DMS79 (cell line): ENCODE measurements around the gene CFAP299.
"Not testable (repeated sequence)": the region's sequence is repeated elsewhere in the genome, so short reads cannot be mapped to it uniquely, and the experiment has no call there.

ENCODE experiments used
- DNase-seq: peaks from one replicate; lab custom pipeline; 2025; lab: John Stamatoyannopoulos, UW

Gene CFAP299

DNA sequence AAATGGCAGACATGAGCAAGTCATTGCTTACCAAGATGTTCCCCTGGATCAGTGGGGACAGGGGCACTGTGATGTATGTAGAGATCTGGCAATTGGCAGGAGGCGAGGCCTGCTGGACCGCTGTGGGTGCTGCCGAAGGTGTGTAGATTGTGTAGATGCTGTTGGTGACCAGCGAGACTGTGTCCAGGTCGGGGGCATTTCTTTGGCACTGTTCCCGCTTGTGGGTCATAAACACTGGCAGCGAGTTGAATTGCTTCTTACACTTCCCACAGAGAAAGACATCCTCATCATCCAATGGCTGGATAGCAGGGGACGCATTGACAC is 52.7 kb downstream of the CFAP299 start:
- DNase-seq: no peak

DNA sequence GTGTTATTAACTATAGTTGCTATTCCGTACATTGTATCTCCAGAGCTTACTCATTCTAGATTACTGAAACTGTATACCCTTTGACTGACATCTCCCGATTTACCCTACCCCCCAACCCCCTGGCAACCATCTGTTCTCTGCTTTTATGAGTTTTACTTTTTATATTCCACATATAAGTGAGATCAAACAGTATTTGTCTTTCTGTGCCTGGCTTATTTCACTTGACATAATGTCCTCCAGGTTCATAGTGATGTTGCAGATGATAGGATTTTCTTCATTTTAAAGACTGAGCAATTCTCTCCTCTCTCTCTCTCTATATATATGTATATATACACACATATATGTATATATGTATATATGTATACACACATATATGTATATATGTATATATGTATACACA is 54.6 kb downstream of the CFAP299 start:
- DNase-seq: no peak

DNA sequence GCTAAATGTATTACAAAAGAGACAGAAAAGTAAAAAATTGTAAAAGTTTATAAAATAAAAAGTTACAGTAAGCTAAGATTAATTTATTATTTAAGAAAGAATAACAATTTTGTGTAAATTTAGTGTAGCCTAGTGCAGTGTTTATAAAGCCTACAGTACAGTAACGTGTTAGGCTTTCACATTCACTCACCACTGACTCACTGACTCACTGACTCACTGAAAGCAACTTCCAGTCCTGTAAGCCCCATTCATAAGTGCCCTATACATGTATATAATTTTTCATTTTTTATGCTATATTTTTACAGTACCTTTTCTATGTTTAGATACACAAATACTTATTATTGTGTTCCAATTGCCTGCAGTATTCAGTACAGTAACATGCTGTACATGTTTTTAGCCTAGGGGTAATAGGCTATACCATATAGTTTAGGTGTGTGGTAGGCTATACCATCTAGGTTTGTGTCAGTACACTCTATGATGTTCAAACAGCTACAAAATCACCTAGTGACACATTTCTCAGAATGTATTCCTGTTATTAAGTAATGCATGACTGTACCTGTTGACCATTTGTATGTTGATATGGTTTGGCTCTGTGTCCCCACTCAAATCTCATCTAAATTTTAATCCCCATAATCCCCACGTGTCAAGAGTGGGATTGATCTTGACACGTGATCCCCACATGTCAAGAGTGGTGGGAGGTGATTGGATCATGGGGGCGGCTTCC is 57.9 kb downstream of the CFAP299 start:
- DNase-seq: no peak

DNA sequence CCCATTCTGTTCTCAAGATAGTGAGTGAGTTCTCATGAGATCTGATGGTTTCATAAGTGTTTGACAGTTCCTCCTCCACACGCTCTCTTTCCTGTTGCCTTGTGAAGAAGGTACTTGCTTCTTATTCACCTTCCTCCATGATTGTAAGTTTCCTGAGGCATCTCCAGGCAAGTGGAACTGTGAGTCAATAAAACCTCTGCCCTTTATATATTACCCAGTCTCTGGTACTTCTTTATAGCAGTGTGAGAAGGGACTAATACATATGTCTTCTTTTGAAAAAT is 58.4 kb downstream of the CFAP299 start:
- DNase-seq: no peak

DNA sequence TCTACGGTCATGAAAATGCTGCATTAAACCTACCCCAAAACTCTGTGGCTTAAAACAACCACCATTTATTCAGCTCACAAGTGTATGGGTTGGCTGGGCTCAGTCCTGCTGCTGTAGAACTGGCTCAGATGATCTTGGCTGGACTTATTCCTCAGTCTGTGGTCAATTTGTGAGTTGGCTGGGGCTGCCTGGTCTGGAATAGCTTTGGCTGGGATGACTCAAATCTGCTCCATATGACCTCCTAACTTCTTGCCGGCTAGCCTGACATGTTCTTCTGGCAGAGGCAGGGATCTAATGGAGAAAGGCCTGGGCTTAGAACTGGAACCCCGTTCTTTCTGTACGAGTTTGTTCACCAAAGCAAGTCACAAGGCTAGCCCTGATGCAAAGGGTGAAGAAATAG is 71.7 kb downstream of the CFAP299 start:
- no peak for DNase-seq

DNA sequence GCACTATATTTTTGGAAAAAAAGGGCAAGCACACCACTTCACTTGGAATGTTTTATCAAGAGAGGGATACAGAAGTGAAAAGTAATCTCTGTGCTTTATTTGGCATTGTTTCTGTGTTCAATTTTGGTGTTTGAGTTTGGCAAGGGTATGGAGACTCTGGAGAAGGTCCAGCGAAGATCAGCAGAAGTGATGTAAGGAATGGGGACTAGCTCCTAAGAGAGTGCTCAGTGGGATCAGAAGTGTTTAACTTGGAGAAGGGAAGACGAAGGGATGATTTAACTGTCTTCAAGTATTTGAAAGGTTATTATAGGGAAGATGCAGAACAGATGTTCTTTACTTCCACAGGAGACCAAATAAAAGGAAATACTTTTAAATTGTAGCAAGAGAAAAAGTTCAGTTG is 74.3 kb downstream of the CFAP299 start:
- no peak for DNase-seq

DNA sequence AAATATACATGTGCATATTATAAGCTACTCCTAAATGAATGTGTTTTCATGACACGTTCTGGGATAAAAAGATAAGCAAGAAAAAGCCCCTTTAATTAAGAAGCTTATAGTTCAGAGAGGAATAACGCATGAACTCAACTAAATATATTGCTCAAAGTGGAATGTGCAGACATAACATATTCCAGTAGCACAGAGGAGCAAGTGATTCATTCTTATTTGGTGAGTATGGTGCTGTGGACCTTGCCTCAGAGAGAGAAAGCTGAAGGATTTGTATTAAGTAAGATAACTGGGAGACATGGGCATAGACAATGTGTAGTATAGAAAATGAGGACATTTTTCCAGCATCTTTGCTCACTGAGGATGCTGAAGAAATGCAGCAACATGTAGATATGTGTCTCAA is 76.8 kb downstream of the CFAP299 start:
- DNase-seq: no peak

DNA sequence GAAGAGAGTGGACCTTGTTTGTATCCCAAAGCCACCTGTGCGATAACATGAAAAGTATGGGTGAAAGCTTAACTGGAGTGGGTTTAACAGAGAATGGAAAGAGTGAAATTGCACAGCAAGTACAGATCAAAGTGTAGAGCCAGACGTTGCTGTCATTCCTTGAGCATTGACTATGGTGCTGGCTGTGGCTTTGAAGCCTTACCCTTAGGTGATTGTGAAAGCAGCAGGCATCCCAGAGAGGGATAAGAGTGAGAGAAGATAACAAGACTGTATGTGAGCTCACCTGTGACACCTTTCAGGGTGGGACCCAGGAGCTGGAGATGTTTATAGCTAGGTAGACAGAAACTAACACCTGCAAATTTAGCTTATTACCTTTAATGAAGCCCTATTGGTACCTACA is 77.6 kb downstream of the CFAP299 start:
- no peak for DNase-seq

DNA sequence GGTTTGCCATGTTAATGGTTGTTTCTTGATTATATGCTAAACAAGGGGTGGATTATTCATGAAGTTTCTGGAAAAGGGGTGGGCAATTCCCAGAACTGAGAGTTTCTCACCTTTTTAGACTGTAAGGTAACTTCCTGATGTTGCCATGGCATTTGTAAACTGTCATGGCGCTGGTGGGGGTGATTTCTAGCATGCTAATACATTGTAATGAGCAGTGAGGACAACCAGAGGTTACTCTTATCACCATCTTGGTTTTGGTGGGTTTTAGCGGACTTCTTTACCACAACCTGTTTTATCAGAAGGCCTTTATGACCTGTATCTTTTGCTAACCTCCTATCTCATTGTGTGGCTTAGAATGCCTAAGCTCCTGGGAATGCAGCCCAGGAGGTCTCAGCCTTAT is 81.5 kb downstream of the CFAP299 start:
- DNase-seq: no peak

DNA sequence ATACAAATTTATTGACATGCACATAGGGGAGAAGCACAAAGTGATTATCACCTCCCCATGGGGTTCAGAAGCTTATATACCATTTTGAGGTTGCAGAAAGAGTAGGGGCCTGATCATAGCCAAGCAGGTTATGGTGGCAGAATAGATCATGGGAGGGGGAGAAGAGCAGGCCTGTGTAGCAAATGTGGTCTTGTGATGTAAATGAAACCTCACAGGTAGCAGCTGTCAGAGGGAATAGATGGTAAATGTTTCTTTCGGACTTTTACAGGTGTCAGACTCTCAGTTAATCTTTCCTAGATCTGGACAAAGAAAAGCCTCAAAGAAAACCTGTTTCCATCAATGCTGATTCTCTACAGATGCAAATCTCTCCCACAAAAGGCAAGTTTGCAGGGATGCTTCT is 84.4 kb downstream of the CFAP299 start:
- DNase-seq: no peak

DNA sequence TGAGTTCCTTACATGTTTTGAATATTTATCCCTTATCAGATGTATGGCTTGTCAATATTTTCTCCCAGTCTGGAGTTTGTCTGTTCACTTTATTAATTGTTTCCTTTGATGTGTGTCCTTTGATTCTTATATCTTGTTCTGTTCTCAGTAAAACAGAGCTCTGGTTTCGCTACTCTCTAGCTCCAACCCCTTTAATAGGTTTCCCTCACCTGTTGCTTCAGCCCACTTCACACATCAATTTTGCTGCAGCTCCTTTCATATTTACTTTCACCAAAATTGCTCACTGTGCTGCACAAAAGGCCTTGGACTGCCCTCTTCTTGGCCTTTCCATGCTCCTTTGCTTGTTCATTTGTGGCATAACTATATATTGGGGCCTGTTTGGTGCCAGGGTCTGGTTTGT is 85.1 kb downstream of the CFAP299 start:
- no peak for DNase-seq

DNA sequence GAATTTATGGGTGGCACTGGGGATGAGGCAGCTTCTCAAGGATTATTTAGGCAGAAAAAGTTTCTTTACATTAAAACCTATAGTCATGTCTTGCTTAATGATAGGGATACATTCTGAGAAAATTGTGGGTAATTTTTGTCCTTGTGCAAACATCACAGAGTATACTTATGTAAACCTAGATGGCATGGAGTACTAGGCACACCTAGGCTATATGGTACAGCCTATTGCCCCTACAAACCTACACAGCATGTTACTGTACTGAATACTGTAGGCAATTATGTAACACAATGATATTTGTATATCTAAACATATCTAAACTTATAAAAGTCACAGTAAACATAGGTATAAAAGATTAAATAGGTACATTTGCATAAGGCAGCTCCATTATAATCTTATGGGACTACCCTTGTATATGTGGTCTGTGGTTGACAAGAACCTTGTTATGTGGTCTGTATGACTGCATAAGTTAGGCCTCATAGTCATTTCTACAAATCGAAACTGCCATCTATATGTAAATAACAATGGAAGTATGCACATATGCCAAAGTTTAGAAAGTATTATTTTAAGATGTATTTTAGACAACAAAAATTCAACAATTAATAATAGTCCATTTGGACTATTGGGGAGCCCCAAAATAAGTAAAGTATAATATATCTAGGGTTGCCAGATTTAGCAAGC is 87.3 kb downstream of the CFAP299 start:
- no peak for DNase-seq

DNA sequence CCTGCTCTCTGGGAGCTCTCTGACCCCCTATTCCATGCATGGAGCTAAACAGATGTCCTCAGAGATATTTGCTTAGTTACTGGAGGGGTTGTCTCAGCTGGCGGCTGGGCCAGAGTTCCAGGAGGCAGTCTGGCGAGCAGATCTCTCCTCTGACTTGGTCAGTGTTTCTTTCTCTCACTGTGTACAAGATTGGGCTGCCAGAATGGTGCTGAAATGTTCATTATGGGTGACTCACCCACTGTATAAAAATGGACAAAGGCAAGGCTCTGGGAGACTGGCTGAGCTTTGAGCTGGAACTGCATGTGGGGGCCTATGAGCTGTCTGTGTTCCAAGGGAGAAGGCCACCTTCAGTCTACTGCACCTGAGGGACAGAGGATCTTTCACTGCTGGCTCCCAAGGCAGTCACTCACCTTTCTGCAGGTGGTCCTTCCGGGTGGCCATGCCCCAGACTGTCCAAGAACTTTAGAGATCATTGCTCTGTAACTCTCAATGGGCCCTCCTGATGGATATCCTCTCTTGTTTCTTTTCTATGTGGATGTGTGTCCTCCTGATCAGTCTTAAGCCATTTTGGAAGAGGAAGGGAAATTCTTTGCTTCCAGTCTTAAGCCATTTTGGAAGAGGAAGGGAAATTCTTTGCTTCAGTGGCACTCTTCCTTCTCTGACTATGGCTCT is 88.2 kb downstream of the CFAP299 start:
- no peak for DNase-seq

DNA sequence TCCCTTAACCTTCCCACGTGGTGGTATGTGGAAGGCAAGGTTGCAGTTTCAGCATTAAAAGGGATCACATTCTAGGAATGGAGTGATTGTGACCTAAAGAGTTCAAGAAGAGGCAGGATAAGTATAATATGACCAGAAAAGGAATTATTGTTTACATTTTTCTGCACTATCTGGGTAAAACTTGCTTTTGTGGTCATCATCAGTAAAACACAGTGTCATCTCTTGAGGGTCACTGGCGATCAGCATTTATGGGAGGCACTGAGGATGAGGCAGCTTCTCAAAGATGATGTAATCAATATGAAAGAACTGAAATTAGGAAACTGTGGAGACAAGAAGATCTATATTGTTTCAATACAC is 88.7 kb downstream of the CFAP299 start:
- no peak for DNase-seq

DNA sequence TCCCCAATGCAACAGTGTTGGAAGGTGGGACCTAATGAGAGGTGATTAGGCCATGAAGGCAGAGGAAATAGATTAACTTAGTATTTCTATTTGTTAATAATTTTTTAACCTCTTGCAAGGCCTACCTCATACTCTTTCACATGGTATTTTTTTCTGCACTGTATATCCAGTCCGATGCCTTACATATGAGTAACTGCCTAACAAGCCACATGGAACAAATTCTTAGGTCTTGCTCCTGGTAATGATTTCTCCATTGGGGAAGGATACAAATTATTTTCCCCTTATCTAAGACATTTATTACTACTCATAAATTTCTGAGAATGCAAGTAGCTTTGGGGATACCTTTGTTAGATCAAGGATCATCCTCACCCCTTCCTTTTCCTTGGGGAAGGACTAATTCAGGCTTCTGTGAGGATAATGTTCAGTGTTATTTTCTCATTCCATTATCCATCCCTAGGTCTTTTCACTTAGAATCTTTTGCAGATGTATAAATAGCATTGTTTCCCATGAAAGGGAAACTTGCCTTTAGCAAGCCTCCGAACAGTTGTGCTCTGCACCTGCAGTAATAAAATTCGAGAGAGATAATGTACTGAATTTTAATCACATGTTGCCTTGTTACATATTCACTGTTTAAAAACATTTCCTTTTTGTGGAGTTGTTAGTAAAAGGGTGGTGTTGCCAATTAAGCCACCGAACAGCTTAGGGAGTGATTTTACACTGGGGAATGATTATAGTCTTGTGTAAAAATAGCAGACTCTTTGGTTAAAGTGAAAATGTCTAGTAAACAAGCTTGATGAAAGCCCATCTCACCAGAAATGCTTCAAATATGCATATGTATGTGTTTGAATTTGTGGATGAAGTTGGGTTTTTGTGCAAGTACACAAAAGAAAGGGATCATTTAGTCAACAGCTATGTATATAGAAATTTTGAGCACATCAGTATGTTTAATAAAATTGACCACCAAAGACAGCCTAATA is 89.9 kb downstream of the CFAP299 start:
- DNase-seq: no peak

DNA sequence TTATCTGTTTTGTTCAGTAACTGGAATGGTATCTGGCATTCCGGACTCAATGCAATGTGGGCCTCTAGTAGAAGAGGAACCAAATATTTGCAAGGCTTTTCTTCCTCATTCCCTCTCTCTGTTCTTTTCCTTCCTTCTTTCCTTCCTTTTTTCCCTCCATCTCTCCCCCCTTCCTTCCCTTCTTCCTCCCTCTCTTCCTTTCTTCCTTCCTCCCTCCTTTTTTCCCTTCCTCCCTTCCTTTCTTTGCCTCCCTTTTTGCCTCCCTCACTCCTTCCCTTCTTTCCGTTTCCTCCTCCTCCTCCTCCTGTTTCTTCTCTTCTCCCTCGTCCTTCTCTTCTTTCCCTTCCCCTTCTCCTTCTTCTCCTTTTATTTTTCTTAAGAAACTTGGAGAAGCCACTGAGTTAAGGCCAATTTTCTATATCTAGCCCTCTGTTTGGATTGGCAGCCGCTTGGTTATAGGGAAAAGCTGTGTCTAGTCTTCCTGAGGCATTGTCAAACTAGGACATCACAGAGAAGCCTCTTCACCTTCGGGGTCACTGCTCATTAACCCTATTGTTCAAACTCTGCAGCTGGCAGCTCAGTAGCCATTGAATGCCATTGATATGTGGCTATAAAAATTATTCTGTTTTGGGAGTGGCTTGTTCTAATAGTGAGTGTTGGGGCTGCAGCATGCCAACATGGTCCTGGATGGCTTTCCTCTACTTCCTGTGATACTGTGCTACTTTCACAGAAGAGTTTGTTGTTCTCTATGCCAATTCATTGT is 95.9 kb downstream of the CFAP299 start:
- no peak for DNase-seq

DNA sequence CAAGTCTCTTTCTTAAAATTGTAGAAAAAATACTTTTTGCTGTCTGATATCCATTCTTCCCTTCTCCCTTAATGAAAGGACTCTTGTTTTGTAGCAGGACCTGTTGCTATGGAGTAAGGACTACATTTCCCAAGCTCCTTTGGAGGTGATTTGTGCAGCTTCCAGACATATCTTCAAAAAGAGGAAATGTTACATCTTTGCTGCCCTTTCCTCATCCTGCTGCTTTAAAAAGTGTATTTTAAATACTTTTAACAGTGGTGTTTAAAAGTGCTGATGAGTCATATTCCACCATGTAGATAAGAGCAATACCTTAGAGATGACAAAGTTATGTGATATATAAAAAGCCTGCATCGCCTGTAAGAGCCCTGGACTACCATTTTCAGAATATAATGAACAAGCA is 98.7 kb downstream of the CFAP299 start:
- DNase-seq: no peak

DNA sequence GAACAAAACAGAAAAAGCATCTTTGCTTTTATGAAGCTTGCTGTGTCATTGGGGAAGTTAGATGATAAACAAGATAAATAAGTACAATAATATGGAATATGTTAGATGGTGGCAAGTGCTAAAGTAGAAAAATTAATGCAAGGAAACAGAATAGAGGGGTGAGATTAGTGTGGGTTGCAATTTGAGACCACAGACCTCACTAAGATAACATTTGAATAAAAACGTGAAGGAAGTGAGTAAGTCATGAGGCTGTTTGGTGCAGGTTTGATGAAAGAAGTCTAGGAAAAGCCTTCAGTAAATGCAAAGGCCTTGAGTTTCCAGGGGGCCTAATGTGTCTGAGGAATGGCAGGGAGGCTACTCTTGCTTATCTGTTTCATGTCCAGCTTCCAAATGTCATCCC is 102.5 kb downstream of the CFAP299 start:
- DNase-seq: no peak

DNA sequence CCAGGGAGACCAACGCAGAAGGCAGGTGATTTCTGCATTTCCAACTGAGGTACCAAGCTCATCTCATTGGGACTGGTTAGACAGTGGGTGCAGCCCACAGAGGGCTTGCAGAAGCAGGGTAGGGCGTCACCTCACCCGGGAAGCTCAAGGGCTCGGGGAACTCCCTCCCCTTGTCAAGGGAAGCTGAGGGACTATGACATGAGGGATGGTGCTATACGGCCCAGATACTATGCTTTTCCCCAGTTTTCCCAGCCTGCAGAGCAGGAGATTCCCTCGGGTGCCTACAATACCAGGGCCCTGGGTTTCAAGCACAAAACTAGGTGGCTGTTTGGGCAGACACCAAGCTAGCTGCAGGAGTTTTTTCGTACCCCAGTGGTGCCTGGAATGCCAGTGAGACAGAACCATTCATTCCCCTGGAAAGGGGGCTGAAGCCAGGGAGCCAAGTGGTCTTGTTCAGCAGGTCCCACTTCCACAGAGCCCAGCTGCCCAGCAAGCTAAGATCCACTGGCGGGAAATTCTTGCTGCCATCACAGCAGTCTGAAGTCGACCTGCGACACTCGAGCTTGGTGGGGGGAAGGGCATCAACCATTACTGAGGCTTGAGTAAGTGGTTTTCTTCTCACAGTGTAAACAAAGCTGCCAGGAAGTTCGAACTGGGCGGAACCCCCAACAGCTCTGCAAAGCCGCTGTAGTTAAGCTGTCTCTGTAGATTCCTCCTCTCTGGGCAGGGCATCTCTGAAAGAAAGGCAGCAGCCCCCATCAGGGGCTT is 103.9 kb downstream of the CFAP299 start:
- DNase-seq: not testable (repeated sequence)

DNA sequence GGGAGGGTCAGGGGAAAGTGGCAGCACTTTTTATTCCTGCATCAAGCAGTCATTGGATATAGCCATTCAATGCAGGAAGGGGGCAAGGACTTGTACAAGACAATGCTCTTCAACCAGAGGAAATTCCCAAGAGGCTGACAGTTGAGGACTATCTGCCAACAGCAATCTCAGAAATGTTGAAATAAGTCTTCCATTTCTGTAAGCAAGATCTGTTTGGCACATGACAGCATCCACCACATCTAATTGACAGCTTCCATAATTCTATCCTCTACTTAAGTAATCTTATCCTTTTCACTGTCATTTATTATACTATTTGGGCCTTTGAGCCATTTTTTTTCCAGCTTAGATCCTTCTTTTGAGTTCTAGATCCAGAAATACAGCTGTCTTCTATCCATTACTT is 110.7 kb downstream of the CFAP299 start:
- no peak for DNase-seq

DNA sequence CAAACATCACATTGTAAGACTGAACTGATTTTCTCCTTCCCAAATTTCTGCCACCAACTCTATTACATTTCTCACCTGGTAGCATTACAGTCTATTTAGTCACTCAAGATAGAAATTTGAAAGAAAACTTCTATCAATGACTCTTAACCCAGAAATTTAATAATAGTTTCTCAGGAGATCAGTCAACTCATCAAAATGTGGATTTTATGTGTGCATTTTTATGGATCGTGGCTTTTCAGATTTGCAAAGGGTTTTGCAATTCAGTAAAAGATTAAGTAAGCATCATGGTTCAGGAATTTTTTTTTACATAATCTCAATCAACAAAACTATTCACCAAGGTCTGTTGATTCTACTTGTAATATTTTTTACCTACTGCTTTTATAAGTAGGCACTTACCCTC is 111.1 kb downstream of the CFAP299 start:
- DNase-seq: no peak
